HFF-Myc (cell line): ENCODE measurements around the gene SOCS3.

ENCODE experiments used
- DNase-seq: peaks from one replicate; pipeline ENCODE4 v3.0.0-alpha.2; 2011; ENCODE audit warnings: low read depth; ENCODE audit errors: extremely low read depth
- H3K4me3 ChIP-seq: replicated peaks from 2 replicates; pipeline ENCODE4 v1.5.1; 2011; ENCODE audit warnings: low read depth, mild to moderate bottlenecking, control low read depth, low read length
- CTCF ChIP-seq: IDR thresholded peaks from 2 replicates; pipeline ENCODE4 v1.5.1; 2012; ENCODE audit warnings: mild to moderate bottlenecking, low read depth, low read length, control low read depth; ENCODE audit errors: missing control alignments

Gene SOCS3

GRCh38 chr17:78374631-78375274 is 14.9 kb upstream of the SOCS3 start:
- no peak for DNase-seq
- no peak overlapping the region for H3K4me3 ChIP-seq
- no peak for TF ChIP-seq CTCF

DNA sequence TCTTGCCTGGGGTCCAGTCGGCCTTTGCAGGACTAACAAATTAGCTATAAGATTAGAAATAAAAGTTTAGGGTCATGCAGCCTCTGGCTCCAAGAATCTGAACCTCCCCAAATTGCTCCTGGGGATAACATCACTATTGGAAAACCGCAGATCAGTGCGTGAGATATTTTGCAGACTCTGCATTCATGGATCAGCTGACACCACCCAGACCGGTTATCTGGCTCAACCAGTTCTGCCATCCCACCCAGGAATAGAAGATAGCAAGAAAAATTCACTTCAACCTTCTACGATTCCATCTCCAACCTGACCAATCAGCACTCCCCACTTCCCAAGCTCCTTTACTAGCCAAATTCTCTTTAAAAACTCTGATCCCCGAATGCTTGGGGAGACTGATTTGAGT is 14.3 kb upstream of the SOCS3 start:
- DNase-seq, result no peak
- no peak overlapping the region for H3K4me3 ChIP-seq
- TF ChIP-seq CTCF, result no peak

DNA sequence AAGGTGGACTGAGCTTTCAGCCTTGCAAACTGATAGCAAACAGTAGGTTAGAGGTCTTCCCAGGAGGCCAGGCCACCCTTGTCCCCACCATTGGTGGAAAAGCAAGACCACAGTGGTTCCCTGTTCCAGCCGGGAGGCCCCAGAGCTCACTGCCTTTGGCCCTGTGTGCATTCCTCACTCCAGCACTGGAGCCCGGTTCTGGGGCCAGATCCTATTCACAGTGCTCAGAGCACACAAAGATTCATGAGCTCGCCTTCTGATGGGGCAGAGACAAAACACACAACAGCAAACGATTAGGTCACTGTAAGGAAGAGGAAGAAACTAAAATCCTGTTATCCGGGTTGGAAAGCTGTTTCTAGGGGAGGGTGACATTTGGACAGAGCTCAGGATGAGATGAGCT is 13.0 kb upstream of the SOCS3 start:
- no peak overlapping the region for H3K4me3 ChIP-seq
- DNase-seq, result no peak
- no peak for TF ChIP-seq CTCF

DNA sequence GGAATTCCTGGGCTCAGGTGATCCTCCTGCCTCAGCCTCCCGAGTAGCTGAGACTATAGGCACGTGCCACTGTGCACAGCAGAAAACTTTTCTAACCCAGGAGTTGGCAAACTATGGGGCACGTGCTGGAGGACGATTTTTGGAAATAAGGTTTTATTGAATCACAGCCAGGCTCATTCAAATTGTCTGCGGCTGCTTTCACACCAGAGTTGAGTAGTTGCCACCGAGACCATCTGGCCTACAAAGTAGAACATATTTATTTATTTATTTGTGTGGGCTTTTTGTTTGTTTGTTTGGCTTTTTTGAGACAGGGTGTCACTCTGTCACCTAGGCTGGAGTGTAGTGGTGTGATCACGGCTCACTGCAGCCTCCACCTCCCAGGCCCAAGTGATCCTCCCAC is 11.2 kb upstream of the SOCS3 start:
- no peak overlapping the region for H3K4me3 ChIP-seq
- TF ChIP-seq CTCF, result no peak
- DNase-seq, result no peak

DNA sequence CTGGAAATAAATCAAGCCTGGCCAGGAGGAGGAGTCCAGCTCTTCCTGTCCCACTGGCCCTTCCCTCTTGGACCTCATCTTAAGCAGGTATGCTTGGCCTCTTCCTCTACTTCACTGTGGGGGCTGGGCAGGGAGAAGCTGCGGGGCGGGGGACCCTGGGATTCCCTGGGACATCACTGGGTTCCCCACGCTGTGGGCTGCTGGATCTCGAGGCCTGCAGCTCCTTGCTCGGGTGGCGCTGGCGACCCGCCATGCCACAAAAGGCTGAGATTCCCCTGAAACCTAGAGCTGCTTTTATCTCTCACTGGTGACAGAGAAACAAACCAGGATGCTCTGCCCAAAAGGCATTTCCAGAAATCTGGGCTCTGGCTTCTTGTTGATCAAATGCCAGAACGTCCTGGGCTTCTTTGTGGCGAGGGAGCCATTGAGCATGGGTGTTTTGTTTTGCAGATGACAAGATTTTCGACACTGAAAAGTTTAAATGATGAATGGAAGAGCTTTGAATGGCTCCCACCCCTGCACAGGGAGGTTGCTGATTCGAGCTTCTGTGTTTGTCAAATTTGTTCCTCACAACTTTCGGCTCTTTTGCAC is 10.0 kb upstream of the SOCS3 start:
- no peak overlapping the region for H3K4me3 ChIP-seq
- DNase-seq, result no peak
- TF ChIP-seq CTCF, result no peak

DNA sequence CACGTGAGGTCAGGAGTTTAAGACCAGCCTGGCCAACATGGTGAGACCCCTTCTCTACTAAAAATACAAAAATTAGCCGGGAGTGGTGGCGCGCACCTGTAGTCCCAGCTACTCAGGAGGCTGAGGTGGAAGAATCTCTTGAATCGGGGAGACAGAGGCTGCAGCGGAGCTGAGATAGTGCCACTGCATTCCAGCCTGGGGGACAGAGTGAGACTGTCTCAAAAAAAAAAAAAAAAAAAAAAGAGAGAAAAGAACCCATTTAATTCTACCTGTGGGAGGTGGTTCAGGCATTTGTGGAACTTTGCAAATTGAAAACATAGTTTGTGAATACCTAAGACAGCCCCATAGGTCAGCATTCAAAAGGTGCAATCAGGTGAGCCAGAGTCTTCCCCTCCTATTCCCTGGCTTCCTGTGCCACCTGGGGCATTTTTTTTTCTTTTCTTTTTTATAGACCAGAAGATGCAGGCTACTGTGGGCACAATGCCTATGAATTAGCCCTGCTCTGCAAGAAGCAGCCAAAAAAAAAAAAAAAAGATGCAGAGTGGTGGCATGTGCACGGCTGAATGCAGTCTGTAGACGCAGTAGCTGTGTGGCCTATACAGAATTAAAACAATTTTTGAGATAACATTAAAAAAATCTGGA is 9.1 kb upstream of the SOCS3 start:
- DNase-seq, result no peak
- no peak for TF ChIP-seq CTCF

More for the DNA sequence above, 9.1 kb upstream of the SOCS3 start:
- no peak overlapping the region for H3K4me3 ChIP-seq
